GM12801 (cell line): ENCODE data around the gene BCAS1.

Experiments
- CTCF ChIP-seq: IDR thresholded peaks from one replicate; pipeline ENCODE4 v1.5.1; 2011; ENCODE audit warnings: control low read depth; ENCODE audit not compliant: insufficient read length; ENCODE audit errors: extremely low read depth

BCAS1 gene

GRCh38 chr20:54090230-54091119, 20.1 kb upstream of the BCAS1 start:
- TF ChIP-seq CTCF, result no peak

GRCh38 chr20:54088430-54088829, 18.0 kb upstream of the BCAS1 start:
- TF ChIP-seq CTCF, result no peak

- no peak for TF ChIP-seq CTCF
These were observed 16.2 kb upstream of the BCAS1 start for GRCh38 chr20:54086507-54087039.

GRCh38 chr20:54085910-54086309, 15.5 kb upstream of the BCAS1 start:
- no peak for TF ChIP-seq CTCF

GRCh38 chr20:54085425-54085824, 15.0 kb upstream of the BCAS1 start:
- no peak for TF ChIP-seq CTCF

- TF ChIP-seq CTCF, result no peak
These were observed 14.5 kb upstream of the BCAS1 start for GRCh38 chr20:54084727-54085388.

GRCh38 chr20:54084193-54084592, 13.8 kb upstream of the BCAS1 start:
- TF ChIP-seq CTCF, result no peak
